SK-N-SH (cell line): ENCODE measurements around the gene NEK6.

ENCODE experiments used
- CTCF ChIP-seq: fragments of 200-600 bp; sonication (generic); IDR thresholded peaks from 2 replicates; pipeline ENCODE4 v1.6.1; 2017; ENCODE audit warnings: antibody characterized with exemption, mild to moderate bottlenecking, moderate library complexity
- EP300 ChIP-seq, 2 experiments: IDR thresholded peaks; 2 replicates each; pipeline versions ENCODE4 v1.4.0 to v1.6.1; 2012; ENCODE audit warnings: borderline replicate concordance in 1 of 2, low read depth in 1 of 2, low read length in 1 of 2
- EZH2phosphoT487 ChIP-seq: fragments of 200-600 bp; sonication (generic); IDR thresholded peaks from 2 replicates; pipeline ENCODE4 v1.6.1; 2017; ENCODE audit warnings: low read depth, mixed run types, mild to moderate bottlenecking, antibody characterized with exemption, moderate library complexity, borderline replicate concordance
- JUND ChIP-seq: IDR thresholded peaks from 2 replicates; pipeline ENCODE4 v1.4.0; 2012
- MAX ChIP-seq: IDR thresholded peaks from 2 replicates; pipeline ENCODE4 v1.4.0; 2012; ENCODE audit warnings: low read depth
- MXI1 ChIP-seq: IDR thresholded peaks from 2 replicates; pipeline ENCODE4 v1.6.1; 2012; ENCODE audit warnings: mild to moderate bottlenecking, low read depth, low read length, improper control_type of control experiment
- NRF1 ChIP-seq: IDR thresholded peaks from 2 replicates; pipeline ENCODE4 v1.6.1; 2012; ENCODE audit warnings: low read depth, mild to moderate bottlenecking, low read length
- POLR2AphosphoS5 ChIP-seq: IDR thresholded peaks from 2 replicates; pipeline ENCODE4 v1.6.1; 2012; ENCODE audit warnings: low read depth, low read length
- RAD21 ChIP-seq: IDR thresholded peaks from 2 replicates; pipeline ENCODE4 v1.6.1; 2012; ENCODE audit warnings: mild to moderate bottlenecking, low read length
- RCOR1 ChIP-seq: fragments of 150-350 bp; IDR thresholded peaks from 2 replicates; pipeline ENCODE4 v1.6.1; 2017; ENCODE audit warnings: antibody characterized with exemption, low read length
- REST ChIP-seq: IDR thresholded peaks from 2 replicates; pipeline ENCODE4 v1.6.1; 2012; ENCODE audit warnings: mild to moderate bottlenecking, low read depth, low read length, moderate library complexity
- RXRA ChIP-seq: IDR thresholded peaks from 2 replicates; pipeline ENCODE4 v1.4.0; 2012; ENCODE audit warnings: low read depth, mild to moderate bottlenecking, borderline replicate concordance
- SIN3A ChIP-seq: IDR thresholded peaks from 2 replicates; pipeline ENCODE4 v1.6.1; 2012; ENCODE audit warnings: low read depth, mild to moderate bottlenecking, low read length, moderate library complexity, borderline replicate concordance
- TEAD4 ChIP-seq: IDR thresholded peaks from 2 replicates; pipeline ENCODE4 v1.4.0; 2012; ENCODE audit warnings: mild to moderate bottlenecking, borderline replicate concordance; ENCODE audit not compliant: insufficient read depth

- no peak for TF ChIP-seq CTCF
- TF ChIP-seq RAD21 = no peak
- no peak for TF ChIP-seq MXI1
- no peak for TF ChIP-seq JUND
- no peak for TF ChIP-seq REST
- TF ChIP-seq TEAD4 = no peak
- no peak for TF ChIP-seq SIN3A
- no peak for TF ChIP-seq RXRA
- no peak for TF ChIP-seq EP300 (IDR thresholded peaks at IDR 0.05; ENCODE audit: borderline replicate concordance in 1 of 2, low read depth in 1 of 2, low read length in 1 of 2)
- no peak for TF ChIP-seq RCOR1
- no peak for TF ChIP-seq EZH2phosphoT487
- no peak for TF ChIP-seq NRF1
- TF ChIP-seq MAX = no peak
- no peak for TF ChIP-seq POLR2AphosphoS5
Observed at GRCh38 chr9:124348363-124348762, 90.6 kb downstream of the NEK6 start.
